ENCODE data around the gene ADGRF1. TPM values are rescaled to one million over a fixed set of nuclear protein-coding genes. Genes with fewer than 3 reads are reported as not detected.

The ADGRF1 gene
- total and polyA plus RNA-seq, 2 donors (not counting 3 experiments of a cell fraction or from before 2014, with no cell fraction given) = not detected

GRCh38 chr6:46990031-46990644 lies 52.0 kb downstream of the ADGRF1 start:
- CTCF ChIA-PET = interaction anchor here (0.8 to 4.9 kb wide), 22 partner anchors 8 to 580 kb away, joined by 3 to 112 read pairs (median 5); no protein-coding TSS in a partner anchor
- H3K9ac ChIP-seq (replicated peaks; ENCODE audit: extremely low read depth, insufficient read depth, low read length) = peak overlapping the region; percentile 61
- H3K9me1 ChIP-seq (replicated peaks; ENCODE audit: control insufficient read depth, extremely low read depth, insufficient read depth, low read length) = no peaks in the 10 kb centered on the region
- H3K36me3 ChIP-seq (ENCODE audit: control insufficient read depth in 2 of 2, extremely low read depth in 1 of 2, insufficient read depth in 2 of 2, low read length in 2 of 2) = no peaks in the 10 kb centered on the region
- no peak overlapping the region for H3K4me3 ChIP-seq (replicated peaks in 1 of 3; ENCODE audit: insufficient read depth in 1 of 3, low read depth in 1 of 3, low read length in 3 of 3)
- DNase-seq (ENCODE audit: low read depth, low spot score) (no peak), FAIRE-seq (no peak)
- no peaks in the 10 kb centered on the region for H3K79me2 ChIP-seq (ENCODE audit: control insufficient read depth, insufficient read depth, low read length)
- BruUV-seq (replicated peaks) = TSS peak; percentile 34
- H2AFZ ChIP-seq (ENCODE audit: low read depth, low read length) = peak overlapping the region; percentile 74
- H3K9me3 ChIP-seq (replicated peaks; ENCODE audit: control insufficient read depth, insufficient read depth, low read length) = no peaks in the 10 kb centered on the region
- POLR2A ChIA-PET = interaction anchor here (1.7 kb wide), 1 partner anchor 142 kb away, joined by 5 read pairs; no protein-coding TSS in a partner anchor
- H3K4me1 ChIP-seq (ENCODE audit: control insufficient read depth, extremely low read depth, insufficient read depth, low read length) = peaks cover 52% of the 10 kb centered on the region
- dilution Hi-C loops (cut with MboI; ENCODE audit: extremely low pct_ligation_motif_present, low sequenced_read_pairs) = no loop called here
- intact Hi-C loops (cut with micrococcal nuclease) = loop anchor here (1.0 to 2.0 kb wide), 7 partner anchors 42 to 363 kb away; no protein-coding TSS in a partner anchor
- H3K27me3 ChIP-seq (ENCODE audit: control insufficient read depth in 2 of 2, insufficient read depth in 2 of 2, low read length in 2 of 2) = no peaks in the 10 kb centered on the region
- TF ChIP-seq EZH2 (IDR thresholded peaks at IDR 0.05; ENCODE audit: borderline replicate concordance, low read depth, low read length, severe bottlenecking) = no peak
- no peak for TF ChIP-seq POLR2AphosphoS5 (IDR thresholded peaks at IDR 0.05; ENCODE audit: insufficient read depth, low read depth, low read length)
- TF ChIP-seq GATA2 (IDR thresholded peaks at IDR 0.05; ENCODE audit: insufficient read depth, insufficient read length, low read depth, low read length) = no peak
- no peak for TF ChIP-seq JUN (IDR thresholded peaks at IDR 0.05; ENCODE audit: borderline replicate concordance, insufficient read depth, insufficient read length, low read depth)
- no peak for TF ChIP-seq MYC (IDR thresholded peaks at IDR 0.05; ENCODE audit: low read depth, low read length)
- TF ChIP-seq FOS (IDR thresholded peaks at IDR 0.05; ENCODE audit: borderline replicate concordance, insufficient read depth, low read length) = no peak
- TF ChIP-seq CTCF (IDR thresholded peaks at IDR 0.05; ENCODE audit: extremely low read depth in 1 of 2, insufficient read depth in 1 of 2, low read depth in 1 of 2, low read length in 2 of 2) = no peak
- no peak for TF ChIP-seq POLR2A (IDR thresholded peaks at IDR 0.05; ENCODE audit: low read depth, low read length)
- no peak for TF ChIP-seq MAX (IDR thresholded peaks at IDR 0.05; ENCODE audit: insufficient read depth, insufficient read length)
- peak overlapping the region; percentile 63 for H3K4me2 ChIP-seq (ENCODE audit: insufficient read depth, low read length)
- no peaks in the 10 kb centered on the region for H4K20me1 ChIP-seq (replicated peaks; ENCODE audit: control insufficient read depth, extremely low read depth, insufficient read depth, low read length)
- H3K27ac ChIP-seq (ENCODE audit: insufficient read depth, low read depth, low read length) = peak overlapping the region; percentile 85
